HT1080 (cell line): ENCODE data around the gene ABI1. TPM values are rescaled to one million over a fixed set of nuclear protein-coding genes. Genes with fewer than 3 reads are reported as not detected.

Source experiments
- DNase-seq: peaks from one replicate; pipeline ENCODE4 v3.0.0-alpha.2; 2015; ENCODE audit warnings: low read depth
- small RNA-seq: library from RNA; depleted of rRNA; stranded (forward); fragments of <200 nt; gene quantifications from one replicate; pipeline ENCODE3, GENCODE V24; 2014
- total RNA-seq: library from RNA; depleted of rRNA; stranded (reverse); fragments of >200 nt; shearing (Covaris generic); gene quantifications from 2 replicates; pipeline ENCODE4 v1.2.3, GENCODE V29; 2014; rRNA removed

The ABI1 gene
- total RNA-seq, 1 experiment from 2014 or later = 49.8 TPM

- DNase-seq = no peak
Measured at GRCh38 chr10:26717476-26717875, 143.3 kb downstream of the ABI1 start.

DNA sequence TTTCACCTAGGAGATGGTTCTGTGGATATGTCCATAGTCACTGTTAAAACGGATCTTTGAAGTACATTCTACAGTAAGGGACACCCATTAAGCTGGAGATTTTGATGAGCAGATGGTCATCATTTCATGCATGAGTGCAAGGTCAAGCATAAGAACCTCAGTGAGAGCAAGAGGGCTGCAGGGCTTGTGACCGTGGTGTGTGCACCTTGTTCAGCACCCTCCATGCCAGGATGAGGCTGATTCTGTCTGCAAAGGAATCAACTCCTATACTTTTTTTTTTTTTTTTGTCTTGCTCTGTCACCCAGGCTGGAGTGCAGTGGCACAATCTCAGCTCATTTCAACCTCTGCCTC, 145.6 kb downstream of the ABI1 start:
- no peak for DNase-seq

DNA sequence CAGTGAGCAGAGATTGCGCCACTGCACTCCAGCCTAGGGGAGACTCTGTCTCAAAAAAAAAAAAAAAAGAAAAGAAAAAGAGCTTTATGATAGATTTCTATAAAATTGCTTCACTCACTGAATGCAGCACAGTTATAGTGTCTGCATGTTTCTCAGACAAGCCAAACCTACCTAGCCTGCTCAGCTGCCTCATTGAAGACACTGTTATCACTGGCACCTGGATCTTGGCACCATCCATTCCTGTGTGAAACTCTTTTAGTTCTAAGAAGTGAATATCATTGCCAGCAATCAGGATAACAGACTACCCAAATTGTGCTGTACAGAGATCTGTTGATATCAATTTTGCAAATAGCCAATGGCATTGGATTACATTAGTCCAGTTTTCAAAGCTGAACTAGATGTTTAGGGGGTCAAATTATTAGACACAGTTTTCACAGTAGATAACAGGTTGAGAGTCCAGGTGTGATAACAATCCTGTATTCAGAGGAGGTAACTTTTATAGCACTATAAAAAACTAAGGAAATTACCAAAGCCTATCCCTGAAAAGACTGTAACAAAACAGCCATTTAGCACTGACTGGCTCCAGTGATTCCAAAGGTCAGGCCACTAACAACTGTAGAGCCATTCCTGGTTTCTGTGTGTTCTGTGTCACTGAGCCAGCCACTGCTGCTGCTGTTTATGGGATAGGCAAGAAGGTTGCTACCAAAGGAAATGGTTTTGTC, 146.2 kb downstream of the ABI1 start:
- DNase-seq = no peak

DNA sequence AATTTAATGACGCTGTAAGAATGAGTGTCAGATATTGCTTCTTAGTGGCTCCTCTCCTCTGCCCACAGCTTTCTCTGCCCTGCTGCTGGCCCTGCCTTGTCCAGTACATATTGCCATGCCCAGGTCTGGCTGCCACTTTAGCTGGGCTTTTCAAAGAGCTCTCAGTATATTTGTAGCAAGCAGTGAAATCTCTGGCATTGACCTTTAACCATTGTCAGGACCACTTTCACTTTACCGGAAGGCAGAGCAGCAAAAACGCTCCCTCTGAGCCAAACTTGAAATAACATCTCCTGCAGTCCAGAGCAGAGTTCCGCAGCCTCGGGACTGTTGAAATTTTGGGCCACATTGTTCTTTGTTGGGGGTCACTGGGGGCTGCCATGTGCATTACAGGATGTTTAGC, 149.4 kb downstream of the ABI1 start:
- no peak for DNase-seq

GRCh38 chr10:26706936-26707335, 153.8 kb downstream of the ABI1 start:
- DNase-seq = no peak

DNA sequence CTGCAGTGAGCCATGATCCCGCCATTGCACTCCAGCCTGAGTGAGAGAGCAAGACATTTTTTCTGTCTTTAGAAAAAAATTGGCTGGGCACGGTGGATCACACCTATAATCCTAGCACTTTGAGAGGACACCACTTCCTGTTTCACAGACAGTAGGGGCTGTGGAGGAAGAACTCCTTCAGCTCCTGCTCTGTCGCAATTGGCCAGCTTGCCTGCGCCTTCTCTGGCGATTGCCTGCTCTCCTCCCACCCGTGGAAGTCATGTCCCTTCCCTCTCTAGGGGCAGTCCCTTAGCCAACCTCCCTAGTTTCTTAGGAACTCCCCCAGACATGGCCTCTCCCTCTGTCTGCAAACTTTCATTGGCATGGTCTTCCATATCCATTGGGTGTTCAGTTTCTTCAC, 154.6 kb downstream of the ABI1 start:
- no peak for DNase-seq

GRCh38 chr10:26703974-26704373, 156.8 kb downstream of the ABI1 start:
- no peak for DNase-seq

DNA sequence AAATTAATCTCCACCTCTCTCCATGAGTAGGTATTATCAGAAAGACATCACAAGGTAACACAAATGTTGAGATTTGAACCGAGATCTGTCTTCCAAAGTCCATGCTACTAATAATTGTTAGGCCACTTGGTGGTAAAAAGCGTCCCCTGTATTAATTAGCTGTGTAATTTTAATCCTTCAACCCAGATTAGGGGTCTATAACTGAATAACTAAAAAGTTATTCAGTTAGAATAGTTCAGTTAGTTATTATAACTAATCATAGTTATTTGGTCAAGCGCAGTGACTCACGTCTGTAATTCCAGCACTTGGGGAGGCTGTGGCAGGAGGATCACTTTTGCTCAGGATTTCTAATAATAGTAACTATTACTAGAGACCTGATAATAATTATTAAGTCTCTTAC, 157.7 kb downstream of the ABI1 start:
- DNase-seq = no peak

GRCh38 chr10:26700884-26701630, 159.7 kb downstream of the ABI1 start:
- no peak for DNase-seq

DNA sequence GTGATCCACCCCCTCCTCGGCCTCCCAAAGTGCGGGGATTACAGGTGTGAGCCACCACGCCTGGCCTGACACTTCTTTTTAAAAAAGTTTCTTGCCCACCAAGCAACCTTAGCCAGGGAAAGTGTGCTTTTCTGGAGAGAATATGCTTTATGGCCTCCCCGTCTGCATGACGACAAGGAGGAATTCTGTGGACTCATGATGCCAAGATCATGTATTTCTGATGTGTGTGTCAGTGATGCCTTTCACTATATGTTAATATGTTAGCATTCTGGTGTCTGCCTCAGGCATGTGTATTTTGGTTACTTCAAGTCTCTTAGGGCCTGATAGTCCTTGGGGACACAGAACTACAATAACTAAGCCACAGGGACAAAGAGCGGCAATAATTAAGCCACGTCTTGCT, 161.1 kb downstream of the ABI1 start:
- no peak for DNase-seq

GRCh38 chr10:26698909-26699308, 161.8 kb downstream of the ABI1 start:
- DNase-seq = no peak

- DNase-seq = no peak
Measured at GRCh38 chr10:26697922-26698608, 162.7 kb downstream of the ABI1 start.

GRCh38 chr10:26697163-26697921, 163.4 kb downstream of the ABI1 start, which contains the start of gene PDSS1:
Gene PDSS1 (plus strand): TSS chr10:26697701. CDS start chr10:26697712, 11 bp downstream.
- peak; percentile 66 for DNase-seq

GRCh38 chr10:26696786-26697162, 164.0 kb downstream of the ABI1 start:
- no peak for DNase-seq

Small RNA genes lying within 50 kb of the gene (small RNA-seq; reads per million reads assigned to genes)
- gene RF00191 = not detected
- not detected for gene RNU6-946P

Other genes with a start within 250 kb of the ABI1 start
- gene PDSS1, start 163.3 kb downstream of the ABI1 start, total RNA-seq = 39.7 and 42.7 TPM in 2 replicates
- 4.8 and 7.3 TPM in 2 replicates for gene ANKRD26, start 239.5 kb upstream of the ABI1 start, total RNA-seq